GM18511 (cell line): ENCODE results near the gene TNFRSF21.
A peak's percentile ranks its signal among the peaks of the same experiment; 100 is the strongest.
"Not testable (repeated sequence)": the region's sequence is repeated elsewhere in the genome, so short reads cannot be mapped to it uniquely, and the experiment has no call there.

Experiments used
- ATAC-seq: cut with Tn5 transposase; IDR thresholded peaks from one replicate; pipeline ENCODE4 v1.9.1; 2021; ENCODE audit warnings: mild to moderate bottlenecking, moderate library complexity; ENCODE audit not compliant: unreplicated experiment

TNFRSF21 gene

DNA sequence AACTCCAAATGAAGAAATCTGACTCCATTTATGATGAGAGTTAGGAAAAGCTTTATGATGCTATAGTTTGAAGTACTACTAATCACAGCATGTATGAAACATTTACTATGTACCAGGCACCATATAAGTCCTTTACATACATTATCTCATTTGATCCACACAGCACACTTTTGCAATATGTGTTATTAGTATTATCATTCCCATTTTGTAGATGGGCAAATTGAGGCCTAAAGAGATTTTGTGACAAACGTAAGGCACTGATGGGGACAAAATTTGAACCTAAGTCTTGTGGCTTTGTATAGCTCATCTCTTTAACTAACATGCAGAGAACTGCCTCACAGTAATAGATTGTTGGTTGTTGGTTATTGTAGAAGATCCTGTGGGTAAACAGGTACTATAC is 14.2 kb upstream of the TNFRSF21 start:
- no peak for ATAC-seq

DNA sequence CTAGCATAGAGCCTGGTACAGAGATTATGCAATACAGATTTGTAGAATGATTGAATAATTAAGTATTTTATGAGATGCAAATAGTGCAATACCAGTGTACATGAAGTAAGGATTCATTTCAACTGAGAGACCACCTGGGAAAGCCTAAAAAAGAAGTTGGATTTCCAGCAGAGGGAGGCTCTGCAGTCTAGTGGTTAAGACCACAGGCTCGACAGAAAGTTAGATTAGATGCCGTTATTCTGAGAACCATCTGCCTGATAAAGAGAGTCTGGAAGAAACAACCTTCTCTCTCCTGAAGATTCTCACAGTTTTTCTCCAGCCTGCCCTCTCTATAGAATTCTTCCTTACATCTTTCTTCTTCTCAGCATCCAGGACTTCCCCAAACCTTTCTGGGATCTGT is 13.6 kb upstream of the TNFRSF21 start:
- ATAC-seq = no peak

DNA sequence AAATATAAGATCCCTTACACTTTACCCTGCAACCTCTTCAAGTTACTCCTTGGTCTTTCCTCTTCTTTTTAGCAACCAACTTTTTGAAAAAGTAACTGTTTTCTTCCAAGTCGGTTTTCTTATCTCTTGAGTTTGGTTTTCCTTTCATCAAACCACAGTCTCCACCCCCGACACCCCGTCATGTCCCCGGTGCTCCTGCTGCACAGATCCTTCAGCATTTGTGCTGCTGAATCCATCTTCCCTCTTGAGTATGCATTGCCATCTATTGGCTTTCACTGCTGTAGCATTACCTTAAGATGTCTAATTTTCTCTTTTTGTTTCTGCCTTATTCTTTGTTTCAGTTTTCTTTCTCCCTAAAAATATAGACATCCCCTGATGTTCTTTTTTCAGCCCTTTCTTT is 11.9 kb upstream of the TNFRSF21 start:
- ATAC-seq = no peak

DNA sequence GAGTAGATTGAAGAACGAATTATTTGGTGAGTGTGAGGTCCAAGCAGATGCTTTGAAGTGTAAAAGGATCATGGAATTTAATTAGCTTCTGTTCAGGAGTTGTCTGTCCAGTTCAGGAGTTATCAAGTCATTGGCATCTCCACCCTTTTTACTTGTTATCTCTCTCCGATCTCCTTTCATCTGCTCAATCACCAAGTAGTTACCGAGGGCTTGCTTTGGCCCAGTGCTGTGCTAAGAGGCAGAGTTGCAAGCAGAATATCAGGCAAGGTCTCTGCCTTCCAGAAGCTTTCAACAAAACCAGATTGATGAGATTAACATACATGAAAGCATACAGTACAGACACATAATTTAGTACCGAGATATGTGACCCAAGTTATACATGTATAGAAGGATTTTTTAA is 10.2 kb upstream of the TNFRSF21 start:
- no peak for ATAC-seq

DNA sequence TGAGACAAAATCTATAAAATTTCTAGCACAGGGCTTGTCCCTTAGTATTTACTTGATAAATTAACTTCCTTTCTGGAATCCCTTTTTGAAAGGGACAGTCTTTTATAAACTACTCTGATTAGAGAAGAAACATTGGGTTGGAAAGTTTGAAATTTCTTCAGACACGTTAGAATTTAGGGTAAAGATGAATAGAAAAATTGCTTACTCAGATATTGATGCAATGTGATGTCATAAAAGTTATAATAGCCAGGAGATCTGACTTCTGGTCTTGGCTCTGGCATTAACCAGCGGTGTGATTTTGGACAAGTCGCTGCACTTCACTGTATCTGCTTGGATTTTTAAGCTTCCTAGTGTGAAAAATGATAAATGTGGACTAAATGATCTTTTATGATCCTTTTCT is 9.7 kb upstream of the TNFRSF21 start:
- ATAC-seq = no peak

DNA sequence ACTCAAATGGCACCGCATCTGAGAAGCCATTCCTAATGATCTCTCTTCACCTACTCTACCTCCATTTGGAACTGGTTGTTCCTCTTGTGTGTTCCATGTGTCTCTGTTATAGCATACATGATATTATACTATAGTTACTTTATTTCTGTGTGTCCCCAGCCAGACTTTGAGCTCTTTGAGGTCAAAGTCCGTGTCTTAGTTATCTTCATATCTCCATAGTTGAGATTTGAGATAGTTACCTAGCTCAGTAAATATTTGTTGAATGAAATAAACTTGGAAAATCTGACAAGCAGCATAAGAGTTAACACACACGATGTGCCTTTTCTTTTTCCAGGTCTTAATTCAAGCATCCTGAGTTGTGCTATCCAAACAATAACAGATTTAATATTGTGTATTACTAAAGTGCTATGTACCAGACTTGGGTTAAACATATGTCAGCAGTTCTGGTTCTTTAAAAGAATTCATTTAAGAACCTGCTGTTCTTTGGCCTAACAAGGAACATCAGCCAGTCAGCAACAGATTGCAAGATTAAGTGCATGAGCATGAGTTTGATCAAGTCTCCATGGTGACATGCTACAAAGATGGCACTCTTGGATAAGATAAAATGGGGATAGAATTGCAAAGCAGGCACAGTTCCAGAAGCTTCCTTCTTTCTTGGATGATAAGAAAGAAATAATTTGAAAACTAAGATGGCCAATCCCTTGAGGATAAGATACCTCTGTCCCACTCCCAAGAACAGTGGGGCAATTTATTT is 8.7 kb upstream of the TNFRSF21 start:
- no peak for ATAC-seq

DNA sequence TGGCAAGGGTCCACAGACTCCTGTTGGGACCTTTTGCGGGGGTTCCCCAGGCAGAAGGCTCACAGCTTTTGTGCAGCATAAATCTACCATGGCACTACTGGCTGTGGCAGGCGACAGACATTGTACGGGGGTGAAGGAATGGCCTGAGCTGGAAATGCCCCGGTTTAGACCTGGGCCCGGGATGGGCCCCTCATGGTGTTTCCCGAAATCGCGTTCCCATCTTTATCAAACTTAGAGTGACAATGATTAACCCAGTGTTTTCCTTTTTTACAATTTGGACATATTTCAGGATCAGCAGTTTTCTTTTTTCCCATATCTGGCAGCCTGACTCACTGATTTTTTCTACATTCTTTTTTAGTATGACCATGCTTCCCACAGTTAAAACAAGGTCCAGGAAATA is 5.5 kb upstream of the TNFRSF21 start:
- not testable (repeated sequence) for ATAC-seq

DNA sequence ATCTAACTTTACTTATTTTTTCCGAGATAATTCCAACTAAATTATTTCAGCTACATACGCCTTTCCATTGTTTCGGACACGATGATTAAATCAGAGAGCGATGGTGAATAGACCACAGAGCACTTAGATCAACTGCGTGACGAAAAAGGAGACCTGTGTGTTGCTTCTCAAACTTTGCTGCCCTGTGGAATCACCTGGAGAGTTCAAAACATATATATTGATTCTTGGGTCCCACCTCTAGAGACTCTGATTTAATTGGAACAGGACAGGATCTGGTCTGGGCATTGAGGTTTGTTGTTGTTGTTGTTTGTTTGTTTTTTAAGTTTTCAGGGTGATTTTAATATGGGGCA is 401 bp upstream of the TNFRSF21 start:
- peak; percentile 14 for ATAC-seq

DNA sequence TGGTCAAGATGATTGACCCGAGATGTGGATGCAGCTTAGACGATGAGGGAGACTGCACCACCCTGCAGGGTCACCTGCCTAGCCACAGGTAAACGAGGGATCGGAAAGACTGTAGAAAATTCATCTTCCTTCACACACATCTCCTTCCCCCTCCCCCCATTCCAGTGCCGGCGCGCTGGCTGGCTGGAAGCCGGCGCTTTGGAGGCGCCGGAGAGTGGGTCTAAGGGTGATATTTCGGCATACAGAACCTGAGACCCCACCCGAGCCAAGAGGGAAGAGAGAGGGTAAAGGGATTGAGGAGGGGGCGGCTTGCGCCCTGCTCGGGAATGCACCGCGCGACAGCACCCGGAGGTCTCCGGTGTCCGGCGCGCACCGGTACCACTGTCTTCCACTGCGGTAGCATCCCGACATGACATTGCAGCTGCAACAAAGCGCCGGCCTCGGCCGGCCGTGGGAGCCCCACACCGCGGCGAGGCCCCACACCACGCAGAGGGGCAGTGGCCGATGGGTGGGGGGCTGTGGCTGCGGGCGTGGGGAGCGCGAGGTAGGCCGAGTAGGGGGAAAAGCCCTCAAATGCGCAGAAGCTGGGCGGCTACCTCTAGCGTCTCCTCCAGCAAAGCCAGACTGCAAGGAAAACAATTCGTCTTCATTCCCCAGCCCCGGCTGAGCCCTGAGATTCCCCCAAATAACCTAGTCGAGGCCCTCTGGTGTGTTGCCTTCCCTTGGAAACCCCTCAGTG is 984 bp downstream of the TNFRSF21 start:
- ATAC-seq = peak; percentile 23

DNA sequence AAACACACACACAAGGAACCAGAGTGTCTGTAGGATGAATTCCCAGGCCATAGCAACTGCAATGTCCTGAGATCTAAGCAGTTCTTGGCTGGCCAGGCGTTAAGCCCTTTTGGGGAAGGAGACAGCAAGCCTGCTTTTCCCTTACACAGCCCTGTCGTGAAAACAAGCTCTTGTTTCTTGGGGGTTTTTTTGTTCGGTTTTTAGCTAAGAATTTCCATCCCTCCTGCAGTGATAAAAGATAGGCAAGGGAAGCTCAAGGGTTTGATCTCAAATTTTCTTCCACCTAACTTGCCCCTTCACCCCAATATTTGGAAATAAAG is 1.5 kb downstream of the TNFRSF21 start:
- ATAC-seq = no peak

DNA sequence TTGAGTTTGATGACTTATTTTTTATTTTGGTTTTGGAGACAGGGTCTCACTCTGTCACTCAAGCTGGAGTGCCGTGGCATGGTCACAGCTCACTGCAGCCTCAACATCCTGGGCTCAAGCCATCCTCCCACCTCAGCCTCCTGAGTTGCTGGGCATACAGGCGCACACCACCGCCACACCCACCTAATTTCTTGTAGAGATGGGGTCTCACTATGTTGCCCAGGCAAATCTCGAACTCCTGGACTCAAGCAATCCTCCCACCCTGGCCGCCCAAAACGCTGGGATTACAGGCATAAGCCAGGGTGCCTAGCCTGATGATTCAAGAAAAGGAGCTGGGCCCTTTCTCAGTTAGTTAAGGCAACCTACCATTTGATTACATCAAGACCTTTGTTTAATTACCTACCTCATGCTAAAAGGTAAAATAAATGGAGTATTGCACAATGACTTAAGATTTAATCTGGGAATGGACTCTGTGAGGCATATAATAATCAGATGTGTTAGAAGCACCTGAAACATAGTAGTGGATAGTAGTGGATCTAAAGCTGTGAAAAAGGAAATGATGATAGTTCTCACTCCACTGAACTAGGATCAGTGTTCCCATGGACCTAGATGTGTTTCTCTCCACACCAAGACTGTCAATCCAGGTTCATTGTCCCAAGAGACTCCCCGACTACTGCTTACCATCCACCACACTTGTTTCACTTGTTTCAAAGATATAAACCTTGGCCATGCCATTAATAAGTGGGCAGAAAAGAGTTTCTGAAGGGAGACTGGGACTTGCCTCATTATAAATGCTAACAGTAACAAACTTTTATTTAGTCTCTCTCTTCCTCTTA is 2.1 kb downstream of the TNFRSF21 start:
- no peak for ATAC-seq

DNA sequence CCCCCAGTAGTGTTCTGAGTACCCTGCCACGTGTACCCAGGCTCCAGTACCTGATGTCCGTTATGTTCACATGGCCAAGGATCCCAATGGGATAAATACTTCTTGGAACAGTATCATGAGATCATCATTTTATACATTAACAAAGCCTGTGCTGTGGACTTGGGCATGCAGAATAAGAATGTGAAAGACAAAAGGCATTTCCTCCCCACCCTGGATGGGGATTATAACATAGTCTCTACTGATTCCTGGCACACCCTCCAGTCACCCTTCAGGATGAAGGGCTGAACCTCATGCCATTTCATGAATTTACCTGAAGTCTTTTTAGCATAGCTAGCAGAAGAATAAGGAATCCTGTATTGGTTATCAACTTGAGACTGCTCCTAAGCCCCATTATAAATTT is 2.8 kb downstream of the TNFRSF21 start:
- ATAC-seq = no peak

DNA sequence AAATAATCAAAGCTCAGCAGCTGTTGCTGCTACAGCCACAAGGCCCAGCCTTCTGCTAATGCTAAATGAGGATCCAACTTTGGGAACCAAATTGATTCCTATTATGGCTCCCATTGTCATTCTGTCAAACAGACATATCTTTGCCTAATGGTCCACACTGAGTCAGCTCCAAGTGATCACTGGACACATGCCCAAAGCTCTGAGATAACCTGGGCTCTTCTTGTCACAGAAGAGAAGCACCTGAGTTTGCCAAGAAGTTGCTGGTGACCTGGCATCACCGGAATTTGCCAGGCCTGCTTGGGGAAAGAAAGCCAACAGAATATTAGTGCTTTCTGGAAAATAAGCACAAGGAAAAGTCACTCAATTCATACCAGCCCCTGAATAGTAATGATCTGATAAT is 5.8 kb downstream of the TNFRSF21 start:
- no peak for ATAC-seq

DNA sequence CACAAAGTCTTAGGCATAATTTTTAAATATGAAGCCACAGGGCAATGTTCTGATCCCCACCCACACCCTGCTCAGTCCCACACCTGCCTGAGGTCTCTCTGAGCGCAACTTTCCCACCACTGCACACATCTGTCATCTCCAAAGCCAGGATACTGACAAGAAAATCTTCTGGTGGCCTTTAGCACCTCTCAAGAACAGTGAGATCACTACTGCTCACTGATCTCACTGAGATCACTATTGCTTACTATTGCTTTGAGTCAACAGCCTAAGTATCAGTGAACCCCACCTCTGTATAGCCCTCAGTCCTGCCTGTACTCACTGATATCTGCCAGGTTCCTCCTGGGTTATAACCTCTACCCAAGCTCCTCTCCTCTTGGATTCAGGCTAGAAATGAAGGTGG is 6.4 kb downstream of the TNFRSF21 start:
- ATAC-seq = peak; percentile 74

DNA sequence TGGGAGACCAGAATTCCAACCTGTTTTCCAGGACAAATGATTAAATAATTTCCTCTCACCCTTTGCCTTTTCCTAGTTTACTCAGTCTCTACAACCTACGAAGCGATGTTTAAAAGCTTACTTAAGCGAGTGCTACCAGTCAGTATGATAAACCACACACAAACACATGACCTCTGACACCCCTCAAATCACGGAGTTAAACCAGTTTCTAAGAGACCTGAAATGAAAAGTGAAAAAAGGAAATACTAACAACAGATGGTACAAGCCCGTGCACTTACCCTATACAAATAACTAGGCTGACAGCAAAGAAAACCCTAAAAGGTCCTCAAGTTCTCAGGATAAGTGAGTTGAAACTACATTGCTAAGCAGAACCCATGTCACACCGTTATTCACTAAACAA is 7.7 kb downstream of the TNFRSF21 start:
- peak; percentile 82 for ATAC-seq

DNA sequence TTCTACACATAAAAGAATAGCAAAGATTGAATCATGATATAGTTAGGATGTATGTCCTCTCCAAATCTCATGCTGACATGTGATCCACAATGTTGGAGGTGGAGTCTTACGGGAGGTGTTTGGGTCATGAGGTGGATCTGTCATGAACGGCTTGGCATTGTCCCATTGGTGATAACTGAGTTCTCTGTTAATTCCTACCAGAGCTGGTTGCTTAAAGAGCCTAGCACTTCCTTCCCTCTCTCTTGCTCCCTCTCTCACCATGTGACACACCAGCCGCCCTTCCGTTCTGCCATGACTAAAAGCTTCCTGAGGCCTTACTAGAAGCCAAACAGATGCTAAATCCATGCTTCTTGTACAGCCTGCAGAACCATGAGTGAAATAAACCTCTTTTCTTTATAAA is 8.3 kb downstream of the TNFRSF21 start:
- ATAC-seq = no peak

DNA sequence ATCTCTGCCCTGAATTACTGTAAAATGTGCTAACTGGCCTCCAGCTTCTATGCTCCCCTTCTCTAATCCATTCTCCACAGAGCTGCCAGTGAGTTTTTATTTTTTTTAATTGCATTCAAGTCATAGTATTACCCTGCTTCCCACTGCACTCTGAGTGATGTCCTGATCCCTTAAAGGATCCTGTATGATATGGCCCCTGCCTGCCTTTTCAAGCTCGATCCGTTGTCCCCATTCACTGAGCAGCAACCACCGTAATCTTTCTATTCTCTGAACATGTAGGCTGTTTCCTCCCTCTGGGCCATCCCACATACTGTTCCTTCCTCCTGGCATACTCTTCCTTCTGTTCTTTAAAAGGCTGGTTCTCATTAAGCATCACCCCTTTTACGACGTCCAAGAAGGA is 9.3 kb downstream of the TNFRSF21 start:
- ATAC-seq = no peak

DNA sequence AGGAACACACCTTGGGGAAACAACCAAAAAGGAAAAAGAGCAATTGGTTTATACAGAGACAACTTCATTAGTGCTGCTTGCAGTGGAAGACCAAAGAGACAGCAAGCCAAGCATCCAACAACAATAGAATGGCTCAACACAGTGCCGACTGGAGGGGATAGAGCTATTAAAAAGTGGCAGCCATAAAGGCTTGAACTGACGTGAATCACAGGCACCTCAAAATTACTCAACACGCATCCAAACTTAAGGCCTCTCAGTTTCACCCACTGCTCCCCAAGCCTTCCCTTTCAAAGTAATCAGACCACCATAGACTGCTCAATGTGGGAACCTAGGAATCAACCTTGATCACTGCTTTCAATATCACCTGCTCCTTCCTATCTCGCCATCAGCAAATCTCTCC is 9.7 kb downstream of the TNFRSF21 start:
- no peak for ATAC-seq

DNA sequence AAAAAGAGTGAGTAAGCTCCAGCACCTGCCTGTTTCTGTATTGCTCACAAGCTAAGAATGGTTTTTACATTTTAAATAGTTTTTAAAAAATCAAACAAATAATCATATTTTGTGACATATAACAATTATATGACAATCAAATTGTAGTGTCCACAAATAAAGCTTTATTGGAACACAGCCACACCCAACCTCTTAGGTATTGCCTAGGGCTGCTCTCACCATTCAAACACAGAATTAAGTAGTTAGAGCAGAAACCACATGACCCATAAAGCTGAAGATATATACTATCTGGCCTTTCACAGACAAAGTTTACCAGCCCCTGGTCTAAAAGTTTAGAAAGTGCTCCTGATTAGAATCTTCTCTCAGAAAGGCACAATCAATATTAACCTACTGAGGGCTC is 11.2 kb downstream of the TNFRSF21 start:
- no peak for ATAC-seq

DNA sequence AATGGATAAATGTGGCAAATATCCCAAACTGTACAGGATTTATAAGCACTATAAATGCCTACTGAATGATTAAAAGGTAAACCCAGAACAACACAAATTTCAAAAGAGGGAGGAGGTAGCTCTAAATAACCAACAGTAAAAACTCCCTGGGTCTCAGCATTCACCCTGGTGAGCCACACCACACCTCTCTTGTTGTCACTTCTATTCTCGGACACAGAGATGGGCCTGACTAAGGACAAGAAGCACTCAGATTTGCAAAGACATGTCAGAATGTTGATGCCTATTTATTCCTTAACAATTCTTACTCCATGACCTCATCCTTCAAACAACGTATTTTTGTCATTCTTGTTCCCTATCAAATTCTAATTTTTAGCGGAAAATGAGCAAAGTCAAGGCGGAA is 14.7 kb downstream of the TNFRSF21 start:
- ATAC-seq = no peak

DNA sequence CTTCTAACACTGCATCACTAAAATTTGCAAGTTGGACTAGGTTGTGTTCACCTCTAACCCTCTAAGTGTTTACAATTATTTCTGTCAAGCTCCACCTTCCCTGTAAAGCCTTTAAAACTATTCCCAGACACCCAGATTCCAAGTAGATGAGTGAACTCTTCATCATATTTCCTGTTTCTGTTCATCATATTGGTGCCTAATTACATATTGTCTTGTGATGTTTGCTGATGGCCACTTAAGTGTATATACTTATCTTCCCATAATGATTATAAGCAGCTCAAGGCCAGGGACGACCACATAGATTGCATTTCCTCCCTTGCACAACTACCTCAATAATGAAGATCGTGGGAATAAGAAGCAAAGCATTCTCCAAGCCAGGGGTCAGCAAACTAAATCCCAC is 16.8 kb downstream of the TNFRSF21 start:
- ATAC-seq = no peak

DNA sequence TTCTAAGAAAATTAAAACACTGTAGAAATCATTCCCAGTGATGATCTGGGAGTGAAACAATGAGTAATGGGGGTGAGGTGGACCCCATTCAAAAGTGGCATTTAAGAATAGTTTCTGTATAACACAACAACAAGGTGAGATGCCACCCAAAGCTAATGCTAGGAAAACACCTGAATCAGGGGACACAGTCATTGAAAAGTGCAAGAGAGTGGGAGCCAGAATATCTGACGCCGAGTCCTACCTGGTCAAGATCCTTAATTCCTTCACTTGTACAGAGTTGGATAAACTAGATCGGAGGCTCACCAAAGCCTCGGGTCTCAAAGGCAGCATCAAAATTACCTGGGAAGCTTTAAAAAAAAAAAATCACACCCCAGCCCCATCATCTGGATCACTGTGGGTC is 17.7 kb downstream of the TNFRSF21 start:
- no peak for ATAC-seq
